KMS-11 (cell line): Measurements from ENCODE around the gene NUTF2.

Experiments
- H2AFZ ChIP-seq: fragments of 200-600 bp; sonication (generic); 2 replicates; pipeline ENCODE4 v1.6.1; 2016; ENCODE audit warnings: antibody characterized with exemption, mixed run types, low read depth
- H3K27ac ChIP-seq: fragments of 200-600 bp; sonication (generic); 2 replicates; pipeline ENCODE4 v1.6.1; 2016; ENCODE audit warnings: mild to moderate bottlenecking, mixed run types
- H3K27me3 ChIP-seq: fragments of 200-600 bp; sonication (generic); 2 replicates; pipeline ENCODE4 v1.6.1; 2017; ENCODE audit warnings: mild to moderate bottlenecking, low read depth, mixed run types, moderate library complexity; ENCODE audit not compliant: insufficient read depth
- H3K36me3 ChIP-seq: fragments of 200-600 bp; sonication (generic); 2 replicates; pipeline ENCODE4 v1.6.1; 2017; ENCODE audit warnings: mild to moderate bottlenecking, mixed run types; ENCODE audit not compliant: insufficient read depth
- H3K4me1 ChIP-seq: fragments of 200-600 bp; sonication (generic); 2 replicates; pipeline ENCODE4 v1.6.1; 2016; ENCODE audit warnings: mild to moderate bottlenecking, low read depth, mixed run types; ENCODE audit not compliant: poor library complexity, severe bottlenecking
- H3K4me2 ChIP-seq: fragments of 200-600 bp; sonication (generic); 2 replicates; pipeline ENCODE4 v1.7.0; 2016; ENCODE audit warnings: mild to moderate bottlenecking, mixed run types
- H3K4me3 ChIP-seq: fragments of 200-600 bp; sonication (generic); IDR thresholded peaks from 2 replicates; pipeline ENCODE4 v1.6.1; 2017; ENCODE audit warnings: low read depth, low read length, mixed read lengths; ENCODE audit not compliant: insufficient read depth
- H3K79me2 ChIP-seq: fragments of 200-600 bp; sonication (generic); 2 replicates; pipeline ENCODE4 v1.6.1; 2016; ENCODE audit warnings: low read depth, mixed run types; ENCODE audit not compliant: insufficient read depth
- H3K9ac ChIP-seq: fragments of 200-600 bp; sonication (generic); 2 replicates; pipeline ENCODE4 v1.6.1; 2016; ENCODE audit warnings: mild to moderate bottlenecking, mixed run types
- H4K20me1 ChIP-seq: fragments of 200-600 bp; sonication (generic); 2 replicates; pipeline ENCODE4 v1.6.1; 2016; ENCODE audit warnings: mild to moderate bottlenecking, mixed run types; ENCODE audit not compliant: insufficient read depth
- CTCF ChIP-seq: fragments of 200-600 bp; sonication (generic); conservative IDR thresholded peaks from 2 replicates; pipeline ENCODE4 v1.6.1; 2017; ENCODE audit warnings: low read depth, mild to moderate bottlenecking, antibody characterized with exemption, low read length, moderate library complexity, mixed read lengths

NUTF2 gene

DNA sequence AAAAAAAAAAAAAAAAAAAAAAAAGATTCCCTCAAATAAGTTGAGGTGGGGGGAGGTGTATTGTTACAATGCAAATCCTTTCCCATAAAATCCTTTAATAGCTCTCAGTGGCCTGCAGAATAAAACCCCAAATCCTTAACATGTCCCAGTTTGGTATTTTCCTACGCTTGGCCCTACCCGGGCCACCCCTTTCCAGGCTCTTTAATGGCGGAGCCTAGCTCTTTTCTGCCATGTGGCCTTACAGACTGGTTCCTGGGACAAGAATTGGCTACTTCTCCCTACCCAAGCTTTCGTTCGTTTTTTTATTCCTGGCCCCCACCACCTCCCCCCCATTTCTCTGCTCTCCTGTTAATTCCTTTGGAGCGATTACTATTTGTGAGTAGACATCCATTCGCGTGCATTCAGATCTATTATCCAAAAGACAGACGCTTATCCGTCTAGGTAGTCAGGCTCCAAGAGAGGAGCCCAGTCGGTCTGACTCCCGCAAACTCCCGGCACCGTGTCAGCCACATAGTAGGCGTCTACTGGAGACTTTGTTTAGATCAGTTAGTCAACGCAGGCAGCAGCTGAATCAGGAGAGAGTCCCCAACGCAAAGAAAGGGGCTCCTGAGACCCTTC is 5.4 kb upstream of the NUTF2 start:
- Histone ChIP-seq H3K4me2 (peak overlapping the region; percentile 32), H3K36me3 (no peaks in the 10 kb centered on the region), H3K27ac (0 out of 2 replicates have a peak overlapping the region, but pooled peaks have one; percentile 72), H3K4me3 (no peak overlapping the region), H4K20me1 (no peaks in the 10 kb centered on the region), H3K4me1 (peaks cover 29% of the 10 kb centered on the region), H3K27me3 (0 out of 2 replicates have a peak, but pooled peaks cover 2% of the 10 kb centered on the region), H3K9ac (peak overlapping the region; percentile 57; the same call in 1 of the 2 replicates), H3K79me2 (peaks cover 30% of the 10 kb centered on the region), H2AFZ (peak overlapping the region; percentile 64)
- TF ChIP-seq CTCF, result no peak

DNA sequence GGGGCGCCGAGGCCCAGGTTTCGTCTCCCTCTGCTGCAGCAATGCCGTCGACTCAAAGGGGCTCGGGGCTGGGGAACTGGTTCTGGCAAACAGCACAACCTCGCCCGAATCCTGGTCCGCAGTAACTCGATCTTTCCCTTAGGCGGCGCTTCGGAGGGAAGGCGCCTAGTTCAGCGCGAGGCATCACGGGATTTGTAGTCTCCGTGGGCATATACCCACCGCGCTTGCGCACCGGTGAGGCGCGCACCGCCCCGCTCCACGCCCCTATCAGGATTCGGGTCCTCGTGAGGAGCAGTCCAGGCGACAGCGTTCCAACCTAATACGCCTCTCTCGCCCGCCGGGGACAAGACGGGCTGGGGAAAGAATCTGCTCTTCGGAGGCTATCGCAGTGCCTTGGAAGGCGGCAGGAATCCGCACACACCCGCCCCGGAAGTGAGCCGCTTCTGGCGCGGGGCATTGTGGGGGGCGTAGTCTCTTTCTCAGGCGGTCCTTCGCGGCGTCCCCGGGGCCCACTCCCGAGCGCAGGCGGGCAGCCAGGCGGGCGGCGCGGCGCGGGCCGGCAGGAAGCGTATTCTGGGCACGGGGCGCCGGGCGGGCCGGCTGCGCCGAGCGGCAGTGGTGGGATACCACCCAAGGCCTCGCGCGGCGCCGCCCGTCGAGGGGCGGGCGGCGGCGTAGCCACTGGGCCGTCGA is 4.8 kb upstream of the NUTF2 start, which contains the start of gene THAP11:
THAP11 (plus strand) TSS at position 505 of the 693 bp plus-strand sequence. CDS start 235 bp downstream, outside the sequence.
- Histone ChIP-seq H4K20me1 (no peaks in the 10 kb centered on the region), H3K79me2 (peaks cover 30% of the 10 kb centered on the region), H3K27ac (peak within 1 kb of the TSS; percentile 72), H3K4me1 (peaks cover 29% of the 10 kb centered on the region), H3K27me3 (0 out of 2 replicates have a peak, but pooled peaks cover 2% of the 10 kb centered on the region), H3K9ac (peak within 1 kb of the TSS; percentile 57), H2AFZ (peak within 1 kb of the TSS; percentile 64), H3K36me3 (no peaks in the 10 kb centered on the region), H3K4me2 (peak within 1 kb of the TSS; percentile 88), H3K4me3 (no peak within 1 kb of the TSS)
- peak; percentile 76 for TF ChIP-seq CTCF

- peak overlapping the region; percentile 57 for H3K9ac ChIP-seq
- peaks cover 38% of the 10 kb centered on the region for H3K79me2 ChIP-seq
- H3K4me2 ChIP-seq, result peak overlapping the region; percentile 88
- H3K4me3 ChIP-seq, result no peak overlapping the region
- peak overlapping the region; percentile 64 for H2AFZ ChIP-seq
- peak; percentile 41; the same call in 1 of the 2 replicates for TF ChIP-seq CTCF
- peak overlapping the region; percentile 72 for H3K27ac ChIP-seq
- H3K27me3 ChIP-seq, result 0 out of 2 replicates have a peak, but pooled peaks cover under 1% of the 10 kb centered on the region
- no peaks in the 10 kb centered on the region for H3K36me3 ChIP-seq
- no peaks in the 10 kb centered on the region for H4K20me1 ChIP-seq
- peaks cover 29% of the 10 kb centered on the region for H3K4me1 ChIP-seq
Observed at GRCh38 chr16:67842509-67843342, 4.0 kb upstream of the NUTF2 start.

GRCh38 chr16:67843343-67843765 is 3.4 kb upstream of the NUTF2 start:
- H3K4me1 ChIP-seq, result peaks cover 34% of the 10 kb centered on the region
- no peaks in the 10 kb centered on the region for H4K20me1 ChIP-seq

More at GRCh38 chr16:67843343-67843765, 3.4 kb upstream of the NUTF2 start:
- H3K4me3 ChIP-seq, result no peak overlapping the region
- TF ChIP-seq CTCF, result no peak
- H3K4me2 ChIP-seq, result peak overlapping the region; percentile 88
- peak overlapping the region; percentile 64; the same call in 1 of the 2 replicates for H2AFZ ChIP-seq
- peaks cover 44% of the 10 kb centered on the region for H3K79me2 ChIP-seq
- peak overlapping the region; percentile 72; the same call in 1 of the 2 replicates for H3K27ac ChIP-seq
- H3K9ac ChIP-seq, result peak overlapping the region; percentile 57; the same call in 1 of the 2 replicates
- no peaks in the 10 kb centered on the region for H3K36me3 ChIP-seq
- H3K27me3 ChIP-seq, result no peaks in the 10 kb centered on the region
